Ovary (tissue), 3 donors: ENCODE measurements around the gene TPK1.

Experiments
- EP300 ChIP-seq: sonication (generic); formaldehyde crosslinking; IDR thresholded peaks from one replicate; pipeline ENCODE4 v1.6.1; 2017; ENCODE audit warnings: antibody characterized with exemption
- POLR2A ChIP-seq: fragments of 450-650 bp; IDR thresholded peaks from one replicate; pipeline ENCODE4 v1.6.1; 2017; ENCODE audit warnings: antibody characterized with exemption, mild to moderate bottlenecking, moderate library complexity
- TF ChIP-seq, protein P1 (sequence below), 3 donors: fragments of 450-650 bp in 2 of 3; fragments of 200-600 bp in 1 of 3; IDR thresholded peaks; one replicate each; pipeline versions ENCODE4 v1.5.1 to v1.8.0; 2016 to 2022; ENCODE audit warnings: antibody characterized with exemption in 3 of 3, mild to moderate bottlenecking in 1 of 3
- donor health status: DM: no; HTN: no; CAD: no.

DNA sequence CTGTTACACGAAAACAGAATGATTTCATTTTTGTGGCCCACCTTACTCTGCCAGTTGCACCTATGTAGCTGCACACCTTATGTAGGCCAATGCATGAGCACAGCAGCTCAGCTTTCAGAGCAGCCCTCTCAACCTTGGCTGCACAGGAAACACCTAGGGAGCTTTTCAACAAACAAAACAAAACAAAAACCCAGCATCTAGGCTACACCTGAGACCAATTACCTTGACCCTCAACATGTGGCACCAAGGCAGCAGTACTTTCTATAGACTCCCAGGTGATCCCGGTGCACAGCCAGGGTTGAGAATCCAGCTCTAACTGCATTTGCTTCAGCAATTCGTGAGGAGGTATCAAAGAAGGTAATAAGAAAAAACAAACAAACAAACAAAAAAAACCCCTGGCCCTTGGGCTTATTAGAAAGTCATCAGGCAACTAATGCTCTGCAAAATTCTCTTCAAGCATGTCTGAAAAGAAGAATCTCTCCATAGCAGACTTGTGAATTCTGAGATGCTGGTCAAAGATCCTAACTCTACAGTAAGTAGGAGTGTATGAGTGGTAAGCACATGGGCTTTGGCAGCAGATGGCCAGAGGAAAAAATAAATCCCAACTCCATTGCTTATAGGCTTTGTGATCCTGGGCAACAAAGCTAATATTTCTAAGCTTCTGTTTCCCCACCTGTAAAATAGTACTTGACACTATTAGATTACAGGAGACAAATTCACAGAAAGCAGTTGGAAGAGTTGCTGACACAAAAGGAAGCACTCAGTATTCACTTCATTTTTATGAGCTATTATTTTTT is 318.9 kb downstream of the TPK1 start:
- TF ChIP-seq, protein P1, sequence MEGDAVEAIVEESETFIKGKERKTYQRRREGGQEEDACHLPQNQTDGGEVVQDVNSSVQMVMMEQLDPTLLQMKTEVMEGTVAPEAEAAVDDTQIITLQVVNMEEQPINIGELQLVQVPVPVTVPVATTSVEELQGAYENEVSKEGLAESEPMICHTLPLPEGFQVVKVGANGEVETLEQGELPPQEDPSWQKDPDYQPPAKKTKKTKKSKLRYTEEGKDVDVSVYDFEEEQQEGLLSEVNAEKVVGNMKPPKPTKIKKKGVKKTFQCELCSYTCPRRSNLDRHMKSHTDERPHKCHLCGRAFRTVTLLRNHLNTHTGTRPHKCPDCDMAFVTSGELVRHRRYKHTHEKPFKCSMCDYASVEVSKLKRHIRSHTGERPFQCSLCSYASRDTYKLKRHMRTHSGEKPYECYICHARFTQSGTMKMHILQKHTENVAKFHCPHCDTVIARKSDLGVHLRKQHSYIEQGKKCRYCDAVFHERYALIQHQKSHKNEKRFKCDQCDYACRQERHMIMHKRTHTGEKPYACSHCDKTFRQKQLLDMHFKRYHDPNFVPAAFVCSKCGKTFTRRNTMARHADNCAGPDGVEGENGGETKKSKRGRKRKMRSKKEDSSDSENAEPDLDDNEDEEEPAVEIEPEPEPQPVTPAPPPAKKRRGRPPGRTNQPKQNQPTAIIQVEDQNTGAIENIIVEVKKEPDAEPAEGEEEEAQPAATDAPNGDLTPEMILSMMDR (IDR thresholded peaks at IDR 0.05): no peak
- TF ChIP-seq EP300: no peak
- no peak for TF ChIP-seq POLR2A
